GM19351 (cell line): ENCODE results near the gene WBP1L.
"Not testable (repeated sequence)": the region's sequence is repeated elsewhere in the genome, so short reads cannot be mapped to it uniquely, and the experiment has no call there.

ENCODE experiments used
- ATAC-seq: cut with Tn5 transposase; IDR thresholded peaks from one replicate; pipeline ENCODE4 v1.9.1; 2021; ENCODE audit warnings: mild to moderate bottlenecking, moderate library complexity; ENCODE audit not compliant: unreplicated experiment

The WBP1L gene

GRCh38 chr10:102802920-102803534, 59.3 kb downstream of the WBP1L start:
- ATAC-seq = no peak

GRCh38 chr10:102804382-102805055, 60.8 kb downstream of the WBP1L start:
- no peak for ATAC-seq

- no peak for ATAC-seq
These were observed 64.6 kb downstream of the WBP1L start for GRCh38 chr10:102808380-102808779.

- no peak for ATAC-seq
These were observed 67.6 kb downstream of the WBP1L start for GRCh38 chr10:102811346-102811745.

GRCh38 chr10:102812231-102812876, 68.6 kb downstream of the WBP1L start:
- no peak for ATAC-seq

GRCh38 chr10:102813017-102813541, 69.3 kb downstream of the WBP1L start:
- ATAC-seq = no peak

- ATAC-seq = no peak
These were observed 70.1 kb downstream of the WBP1L start for GRCh38 chr10:102813734-102814452.

GRCh38 chr10:102814453-102814871, 70.7 kb downstream of the WBP1L start:
- no peak for ATAC-seq

- no peak for ATAC-seq
These were observed 71.3 kb downstream of the WBP1L start for GRCh38 chr10:102814873-102815661.

GRCh38 chr10:102815790-102816549, 72.2 kb downstream of the WBP1L start:
- ATAC-seq = no peak

- ATAC-seq = no peak
These were observed 73.4 kb downstream of the WBP1L start for GRCh38 chr10:102817175-102817574.

GRCh38 chr10:102819054-102819453, 75.3 kb downstream of the WBP1L start:
- no peak for ATAC-seq

- ATAC-seq = not testable (repeated sequence)
These were observed 76.3 kb downstream of the WBP1L start for GRCh38 chr10:102820008-102820407.

- ATAC-seq = no peak
These were observed 78.5 kb downstream of the WBP1L start for GRCh38 chr10:102822222-102822621.

GRCh38 chr10:102824664-102825063, 80.9 kb downstream of the WBP1L start:
- ATAC-seq = no peak

- ATAC-seq = no peak
These were observed 82.5 kb downstream of the WBP1L start for GRCh38 chr10:102826148-102826796.

GRCh38 chr10:102827597-102827975, 83.8 kb downstream of the WBP1L start:
- ATAC-seq = no peak

- ATAC-seq = no peak
These were observed 87.7 kb downstream of the WBP1L start for GRCh38 chr10:102831322-102832071.

GRCh38 chr10:102832248-102832647, 88.5 kb downstream of the WBP1L start:
- ATAC-seq = no peak
